KG1 (cell line): Measurements from ENCODE around the gene UGT2B17.
"Not testable (repeated sequence)": the region's sequence is repeated elsewhere in the genome, so short reads cannot be mapped to it uniquely, and the experiment has no call there.

Source experiments
- DNase-seq: peaks from one replicate; lab custom pipeline; 2025; lab: John Stamatoyannopoulos, UW

Gene UGT2B17

GRCh38 chr4:68569036-68569435 lies 7.1 kb downstream of the UGT2B17 start:
- DNase-seq: not testable (repeated sequence)

GRCh38 chr4:68568535-68568934 lies 7.6 kb downstream of the UGT2B17 start:
- DNase-seq: not testable (repeated sequence)

GRCh38 chr4:68566364-68566763 lies 9.8 kb downstream of the UGT2B17 start:
- DNase-seq: not testable (repeated sequence)

GRCh38 chr4:68565082-68565481 lies 11.0 kb downstream of the UGT2B17 start:
- not testable (repeated sequence) for DNase-seq

- not testable (repeated sequence) for DNase-seq
These were observed 15.6 kb downstream of the UGT2B17 start for GRCh38 chr4:68560364-68561070.

GRCh38 chr4:68553830-68554229 lies 22.3 kb downstream of the UGT2B17 start:
- not testable (repeated sequence) for DNase-seq

GRCh38 chr4:68552818-68553811 lies 23.0 kb downstream of the UGT2B17 start:
- not testable (repeated sequence) for DNase-seq

GRCh38 chr4:68542742-68543141 lies 33.4 kb downstream of the UGT2B17 start:
- DNase-seq: not testable (repeated sequence)

GRCh38 chr4:68536375-68536774 lies 39.7 kb downstream of the UGT2B17 start:
- no peak for DNase-seq

GRCh38 chr4:68535974-68536373 lies 40.1 kb downstream of the UGT2B17 start:
- no peak for DNase-seq

GRCh38 chr4:68522232-68522631 lies 53.9 kb downstream of the UGT2B17 start:
- DNase-seq: not testable (repeated sequence)

- no peak for DNase-seq
These were observed 55.1 kb downstream of the UGT2B17 start for GRCh38 chr4:68520985-68521384.

- no peak for DNase-seq
These were observed 57.2 kb downstream of the UGT2B17 start for GRCh38 chr4:68518889-68519288.

GRCh38 chr4:68505452-68505851 lies 70.7 kb downstream of the UGT2B17 start:
- not testable (repeated sequence) for DNase-seq

- not testable (repeated sequence) for DNase-seq
These were observed 71.3 kb downstream of the UGT2B17 start for GRCh38 chr4:68504836-68505235.

GRCh38 chr4:68503462-68503861 lies 72.7 kb downstream of the UGT2B17 start:
- DNase-seq: not testable (repeated sequence)

GRCh38 chr4:68499021-68499420 lies 77.1 kb downstream of the UGT2B17 start:
- no peak for DNase-seq

GRCh38 chr4:68498413-68499007 lies 77.6 kb downstream of the UGT2B17 start:
- peak; percentile 37 for DNase-seq

GRCh38 chr4:68494688-68495087 lies 81.4 kb downstream of the UGT2B17 start:
- no peak for DNase-seq

GRCh38 chr4:68490826-68491457 lies 85.2 kb downstream of the UGT2B17 start:
- DNase-seq: no peak

GRCh38 chr4:68489338-68489737 lies 86.8 kb downstream of the UGT2B17 start:
- no peak for DNase-seq
